HG03280 (cell line): ENCODE measurements around the gene OR56B1.
"Not testable (repeated sequence)": the region's sequence is repeated elsewhere in the genome, so short reads cannot be mapped to it uniquely, and the experiment has no call there.

Experiments
- ATAC-seq: cut with Tn5 transposase; IDR thresholded peaks from one replicate; pipeline ENCODE4 v1.9.1; 2021; ENCODE audit warnings: mild to moderate bottlenecking, moderate library complexity; ENCODE audit not compliant: unreplicated experiment

Gene OR56B1

GRCh38 chr11:5736396-5736795 lies at the start of gene OR56B1:
Gene OR56B1, plus strand, starts transcription at chr11:5736448. Its CDS starts 69 bp downstream, at chr11:5736517.
- no peak for ATAC-seq

- no peak for ATAC-seq
Measured at GRCh38 chr11:5688482-5688881, 47.8 kb upstream of the OR56B1 start.

GRCh38 chr11:5689551-5689983 lies 46.7 kb upstream of the OR56B1 start, which contains the start of gene TRIM22:
Gene TRIM22, plus strand, starts transcription at chr11:5689790. Its CDS starts 6,443 bp downstream, at chr11:5696233.
- ATAC-seq = peak; percentile 73

- no peak for ATAC-seq
Measured at GRCh38 chr11:5690216-5690615, 46.0 kb upstream of the OR56B1 start.

DNA sequence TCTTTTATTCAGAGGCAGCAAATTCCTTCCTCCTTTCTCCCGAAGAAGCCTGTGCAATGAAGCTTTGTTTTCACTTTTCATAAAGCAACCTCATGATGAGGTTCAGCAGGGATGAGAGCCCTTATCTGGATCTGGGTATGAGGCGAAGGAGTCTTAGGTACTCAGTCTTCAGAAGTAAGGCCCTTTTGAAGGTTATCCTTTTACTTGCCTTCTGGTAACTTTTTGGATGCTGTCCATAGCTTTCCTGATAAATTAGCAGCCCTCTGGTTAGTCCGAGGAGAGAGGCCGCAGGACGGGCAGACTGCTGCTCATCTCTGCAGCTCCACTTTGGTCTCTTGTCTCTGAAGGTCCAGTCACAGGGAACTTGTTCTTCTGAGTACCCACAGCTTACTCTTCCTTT lies 45.5 kb upstream of the OR56B1 start:
- no peak for ATAC-seq

- ATAC-seq = not testable (repeated sequence)
Measured at GRCh38 chr11:5691238-5691963, 44.8 kb upstream of the OR56B1 start.

- no peak for ATAC-seq
Measured at GRCh38 chr11:5691964-5692361, 44.3 kb upstream of the OR56B1 start.

- ATAC-seq = no peak
Measured at GRCh38 chr11:5694642-5695041, 41.6 kb upstream of the OR56B1 start.

DNA sequence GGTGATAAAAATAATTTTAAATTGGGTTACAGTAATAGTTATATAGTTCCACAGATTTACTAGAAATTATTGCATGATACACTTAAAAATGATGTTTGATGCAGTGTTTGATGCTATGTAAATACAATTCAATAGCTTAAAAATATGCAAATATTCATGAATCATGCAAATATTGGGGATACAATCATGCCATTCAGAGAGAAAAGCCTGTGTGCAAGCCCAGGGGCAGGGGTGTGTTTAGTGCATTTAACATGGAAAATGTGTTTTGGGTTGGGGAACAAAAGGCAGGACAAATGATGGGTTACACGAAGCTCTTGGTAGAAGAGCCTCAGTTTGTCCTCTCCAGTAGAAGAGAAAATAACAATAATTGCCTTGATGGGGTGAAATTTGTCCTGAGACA lies 40.7 kb upstream of the OR56B1 start:
- no peak for ATAC-seq

DNA sequence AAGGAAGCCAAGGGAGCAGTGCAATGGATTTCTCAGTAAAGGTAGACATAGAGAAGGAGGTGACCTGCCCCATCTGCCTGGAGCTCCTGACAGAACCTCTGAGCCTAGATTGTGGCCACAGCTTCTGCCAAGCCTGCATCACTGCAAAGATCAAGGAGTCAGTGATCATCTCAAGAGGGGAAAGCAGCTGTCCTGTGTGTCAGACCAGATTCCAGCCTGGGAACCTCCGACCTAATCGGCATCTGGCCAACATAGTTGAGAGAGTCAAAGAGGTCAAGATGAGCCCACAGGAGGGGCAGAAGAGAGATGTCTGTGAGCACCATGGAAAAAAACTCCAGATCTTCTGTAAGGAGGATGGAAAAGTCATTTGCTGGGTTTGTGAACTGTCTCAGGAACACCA lies 40.0 kb upstream of the OR56B1 start:
- no peak for ATAC-seq

- no peak for ATAC-seq
Measured at GRCh38 chr11:5698281-5698680, 38.0 kb upstream of the OR56B1 start.

GRCh38 chr11:5700421-5701054 lies 35.7 kb upstream of the OR56B1 start:
- no peak for ATAC-seq

DNA sequence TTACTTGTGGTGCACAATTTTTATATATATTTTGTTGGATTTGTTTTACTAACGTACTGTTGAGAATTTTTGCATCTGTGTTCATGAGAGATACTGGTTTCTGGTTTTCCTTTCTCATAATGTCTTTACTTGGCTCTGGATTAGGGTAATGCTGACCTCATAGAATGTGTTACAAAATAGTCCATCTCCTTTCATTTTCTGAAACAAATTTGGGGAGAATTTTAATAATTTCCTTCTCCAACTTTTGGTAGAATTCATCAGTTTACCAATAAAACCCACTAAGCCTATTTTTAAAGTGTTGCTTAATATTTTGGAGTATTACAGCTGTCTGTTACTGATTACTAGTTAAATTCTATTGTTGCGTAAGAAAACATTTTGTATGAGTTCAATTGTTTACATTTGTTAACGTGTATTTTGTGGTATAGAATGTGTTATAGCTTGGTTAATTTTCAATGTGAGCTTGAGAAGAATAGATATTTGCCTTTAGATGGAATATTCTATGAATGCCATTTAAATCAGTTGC lies 35.1 kb upstream of the OR56B1 start:
- no peak for ATAC-seq

DNA sequence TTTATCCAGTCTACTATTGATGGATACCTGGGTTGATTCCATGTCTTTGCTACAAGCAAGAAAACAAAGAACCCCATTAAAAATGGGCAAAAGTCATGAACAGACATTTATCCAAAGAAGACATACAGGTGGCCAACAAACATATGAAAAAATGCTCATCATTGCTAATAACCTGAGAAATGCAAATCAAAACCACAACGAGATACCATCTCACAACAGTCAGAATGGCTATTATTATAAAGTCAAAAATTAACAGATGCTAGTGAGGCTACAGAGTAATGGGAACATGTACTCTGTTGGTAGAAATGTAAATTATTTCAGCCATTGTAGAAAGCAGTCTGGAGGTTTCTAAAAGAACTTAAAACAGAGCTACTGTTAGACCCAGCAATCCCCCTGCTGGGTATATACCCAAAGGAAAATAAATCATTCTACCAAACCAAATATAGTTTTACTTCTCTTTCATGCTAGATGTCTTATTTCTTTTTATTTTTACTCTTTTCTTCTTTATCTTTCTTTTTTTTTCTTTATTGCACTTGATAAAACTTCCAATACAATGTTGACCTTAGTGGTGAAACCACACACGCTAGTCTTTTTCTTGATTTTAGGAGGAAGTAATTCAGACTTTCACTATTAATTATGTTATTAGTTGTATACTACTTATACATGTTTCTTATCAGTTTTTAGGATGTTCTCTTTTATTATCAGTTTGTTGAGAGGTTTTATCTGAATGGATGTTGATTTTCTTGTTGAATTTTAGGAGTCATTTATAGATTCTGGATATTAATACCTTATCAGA lies 32.3 kb upstream of the OR56B1 start:
- peak; percentile 64 for ATAC-seq

DNA sequence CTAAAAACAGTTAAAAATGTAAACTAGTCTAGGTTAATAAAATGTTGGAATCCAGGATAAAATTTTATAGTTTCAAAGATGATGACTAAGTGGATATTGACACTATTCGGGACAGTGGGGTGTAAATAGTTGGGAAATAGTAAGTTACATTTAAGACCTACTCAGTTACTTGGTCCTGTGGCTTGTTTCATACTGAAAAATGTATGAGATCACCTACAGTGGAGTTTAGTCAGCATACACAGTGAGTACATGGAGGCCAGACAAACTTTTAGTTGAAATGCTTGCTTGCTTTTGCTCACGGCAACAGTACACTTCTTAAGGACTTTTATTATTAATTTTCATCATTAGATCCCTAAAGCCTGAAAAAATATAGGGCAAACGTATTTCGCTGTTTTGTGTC lies 30.6 kb upstream of the OR56B1 start:
- no peak for ATAC-seq

- peak; percentile 64 for ATAC-seq
Measured at GRCh38 chr11:5712507-5712906, 23.7 kb upstream of the OR56B1 start.

GRCh38 chr11:5713695-5714094 lies 22.6 kb upstream of the OR56B1 start:
- ATAC-seq = no peak

- ATAC-seq = not testable (repeated sequence)
Measured at GRCh38 chr11:5716518-5716917, 19.7 kb upstream of the OR56B1 start.

GRCh38 chr11:5719703-5720495 lies 16.3 kb upstream of the OR56B1 start:
- no peak for ATAC-seq

DNA sequence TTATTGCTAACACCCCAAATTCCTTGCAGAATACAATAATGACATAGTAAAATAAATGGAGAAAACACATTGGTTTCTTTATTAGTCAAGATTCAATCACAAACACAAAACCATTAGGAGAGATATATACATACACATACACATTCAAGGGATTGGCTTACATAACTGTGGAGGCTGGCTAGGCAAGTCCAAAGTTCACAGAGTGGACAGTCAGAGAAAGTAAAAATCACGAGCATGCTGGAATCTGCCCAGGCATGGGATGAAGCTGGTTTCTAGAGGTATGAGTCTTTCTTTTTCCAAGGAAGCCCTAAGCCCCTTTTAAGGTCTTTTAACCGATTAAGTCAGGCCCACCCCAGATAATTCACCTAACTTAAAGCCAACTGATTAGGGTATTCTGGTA lies 13.6 kb upstream of the OR56B1 start:
- no peak for ATAC-seq

DNA sequence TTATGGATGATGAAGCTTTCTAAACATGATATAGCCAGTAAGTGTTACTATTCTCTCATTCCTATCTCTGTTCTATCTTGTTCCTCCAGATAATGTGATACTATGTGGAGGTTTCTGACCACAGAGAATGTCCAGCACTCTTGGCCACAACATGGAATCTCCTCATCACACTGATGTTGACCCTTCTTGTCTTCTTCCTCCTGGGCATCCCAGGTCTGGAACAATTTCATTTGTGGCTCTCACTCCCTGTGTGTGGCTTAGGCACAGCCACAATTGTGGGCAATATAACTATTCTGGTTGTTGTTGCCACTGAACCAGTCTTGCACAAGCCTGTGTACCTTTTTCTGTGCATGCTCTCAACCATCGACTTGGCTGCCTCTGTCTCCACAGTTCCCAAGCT lies 9.9 kb upstream of the OR56B1 start:
- no peak for ATAC-seq
